Measurements from ENCODE around the gene PTPN4. TPM values are rescaled to one million over a fixed set of nuclear protein-coding genes. Genes with fewer than 3 reads are reported as not detected.

Gene PTPN4
- polyA plus RNA-seq, 3 donors: 5.5 to 6.7 (median 5.7) TPM

DNA sequence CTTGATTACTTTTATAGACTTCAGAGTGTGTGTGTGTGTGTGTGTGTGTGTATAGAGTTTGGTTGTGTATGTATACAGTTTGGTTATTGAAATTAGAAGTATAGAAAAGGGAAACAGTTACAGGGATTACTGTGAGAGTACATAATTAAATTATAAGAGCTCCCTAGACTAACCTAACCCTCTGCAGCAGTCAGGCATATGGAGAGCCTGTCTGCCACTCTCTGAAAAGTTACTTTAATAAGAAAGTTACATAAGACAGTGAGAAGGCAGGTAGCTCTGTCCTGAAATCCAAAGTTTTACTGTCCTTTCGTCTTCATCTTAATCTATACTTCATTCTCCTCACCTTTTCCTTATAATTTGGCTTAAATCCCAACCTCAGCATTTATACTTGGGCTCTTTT lies 181.7 kb downstream of the PTPN4 start:
- no peak for DNase-seq
- Histone ChIP-seq H4K20me1 (ENCODE audit: insufficient read depth, low read length) (no peaks in the 10 kb centered on the region), H3K4me2 (replicated peaks; ENCODE audit: extremely low read depth, low read length, poor library complexity, severe bottlenecking) (no peak overlapping the region), H3K9ac (ENCODE audit: insufficient read depth, low read length, poor library complexity, severe bottlenecking) (no peak overlapping the region), H3K4me1 (ENCODE audit: control insufficient read depth in 1 of 2, insufficient read depth in 2 of 2, low read length in 2 of 2) (no peaks in the 10 kb centered on the region), H3K9me3 (replicated peaks in 1 of 2; ENCODE audit: control insufficient read depth in 1 of 2, insufficient read depth in 1 of 2, low read length in 2 of 2) (no peaks in the 10 kb centered on the region), H3K4me3 (replicated peaks in 1 of 3; ENCODE audit: low read depth in 2 of 3, low read length in 3 of 3) (no peak overlapping the region), H2AFZ (ENCODE audit: insufficient read depth, low read depth, low read length, poor library complexity, severe bottlenecking) (no peak overlapping the region), H3K27ac (ENCODE audit: low read depth in 1 of 2, low read length in 2 of 2) (no peak overlapping the region), H3K79me2 (ENCODE audit: insufficient read depth, low read length) (no peaks in the 10 kb centered on the region), H3K27me3 (ENCODE audit: control insufficient read depth in 2 of 2, insufficient read depth in 2 of 2, low read length in 2 of 2) (no peaks in the 10 kb centered on the region), H3K36me3 (replicated peaks in 1 of 2; ENCODE audit: control insufficient read depth in 1 of 2, insufficient read depth in 2 of 2, low read length in 2 of 2) (no peaks in the 10 kb centered on the region)
- Mint-ChIP-seq H3K36me3 (peaks cover 10 to 15% of the 10 kb centered on the region in 2 donors), H3K9me3 (peaks cover 0 to 1% (median 0%) of the 10 kb centered on the region in 7 donors), H3K27me3 (ENCODE audit: low read depth in 3 of 3) (no peaks in the 10 kb centered on the region), H3K4me3 (no peak overlapping the region), H3K4me1 (no peaks in the 10 kb centered on the region), H3K27ac (no peak overlapping the region)
- no CpG with 5 or more reads among the region's 1 CpG for WGBS (ENCODE audit: insufficient coverage)
- TF ChIP-seq, protein P1, sequence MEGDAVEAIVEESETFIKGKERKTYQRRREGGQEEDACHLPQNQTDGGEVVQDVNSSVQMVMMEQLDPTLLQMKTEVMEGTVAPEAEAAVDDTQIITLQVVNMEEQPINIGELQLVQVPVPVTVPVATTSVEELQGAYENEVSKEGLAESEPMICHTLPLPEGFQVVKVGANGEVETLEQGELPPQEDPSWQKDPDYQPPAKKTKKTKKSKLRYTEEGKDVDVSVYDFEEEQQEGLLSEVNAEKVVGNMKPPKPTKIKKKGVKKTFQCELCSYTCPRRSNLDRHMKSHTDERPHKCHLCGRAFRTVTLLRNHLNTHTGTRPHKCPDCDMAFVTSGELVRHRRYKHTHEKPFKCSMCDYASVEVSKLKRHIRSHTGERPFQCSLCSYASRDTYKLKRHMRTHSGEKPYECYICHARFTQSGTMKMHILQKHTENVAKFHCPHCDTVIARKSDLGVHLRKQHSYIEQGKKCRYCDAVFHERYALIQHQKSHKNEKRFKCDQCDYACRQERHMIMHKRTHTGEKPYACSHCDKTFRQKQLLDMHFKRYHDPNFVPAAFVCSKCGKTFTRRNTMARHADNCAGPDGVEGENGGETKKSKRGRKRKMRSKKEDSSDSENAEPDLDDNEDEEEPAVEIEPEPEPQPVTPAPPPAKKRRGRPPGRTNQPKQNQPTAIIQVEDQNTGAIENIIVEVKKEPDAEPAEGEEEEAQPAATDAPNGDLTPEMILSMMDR (IDR thresholded peaks at IDR 0.05): no peak
- intact Hi-C loops (cut with micrococcal nuclease): no loop called here

DNA sequence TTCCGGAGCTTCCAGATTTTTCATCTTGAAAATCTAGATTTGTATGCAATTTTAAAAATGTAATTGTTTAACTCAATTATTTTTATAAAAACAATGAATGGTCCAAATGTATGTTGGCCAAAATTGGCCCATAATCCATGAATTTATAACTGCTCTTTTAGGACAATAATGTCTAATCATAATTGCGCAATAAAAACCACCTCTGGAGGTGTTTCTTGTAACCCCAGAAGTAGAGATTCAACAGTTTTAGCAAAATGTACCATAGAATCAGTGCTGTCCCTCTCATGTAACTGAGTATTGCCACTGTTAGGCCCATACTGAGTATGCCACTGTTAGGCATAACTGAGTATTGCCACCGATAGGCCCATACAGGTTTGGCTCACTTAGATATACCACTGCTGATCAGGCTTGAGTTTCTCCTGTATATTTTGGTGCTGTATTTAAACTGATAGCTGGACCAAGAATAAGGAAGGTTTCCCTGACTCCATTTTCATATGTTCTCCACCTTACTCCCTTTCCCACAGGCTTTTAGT lies 182.3 kb downstream of the PTPN4 start:
- Histone ChIP-seq H4K20me1 (ENCODE audit: insufficient read depth, low read length) (no peaks in the 10 kb centered on the region), H3K27me3 (ENCODE audit: control insufficient read depth in 2 of 2, insufficient read depth in 2 of 2, low read length in 2 of 2) (no peaks in the 10 kb centered on the region), H3K9ac (ENCODE audit: insufficient read depth, low read length, poor library complexity, severe bottlenecking) (no peak overlapping the region), H3K9me3 (replicated peaks in 1 of 2; ENCODE audit: control insufficient read depth in 1 of 2, insufficient read depth in 1 of 2, low read length in 2 of 2) (no peaks in the 10 kb centered on the region), H3K4me3 (replicated peaks in 1 of 3; ENCODE audit: low read depth in 2 of 3, low read length in 3 of 3) (no peak overlapping the region), H2AFZ (ENCODE audit: insufficient read depth, low read depth, low read length, poor library complexity, severe bottlenecking) (no peak overlapping the region), H3K36me3 (replicated peaks in 1 of 2; ENCODE audit: control insufficient read depth in 1 of 2, insufficient read depth in 2 of 2, low read length in 2 of 2) (no peaks in the 10 kb centered on the region), H3K4me1 (ENCODE audit: control insufficient read depth in 1 of 2, insufficient read depth in 2 of 2, low read length in 2 of 2) (no peaks in the 10 kb centered on the region), H3K27ac (ENCODE audit: low read depth in 1 of 2, low read length in 2 of 2) (no peak overlapping the region), H3K79me2 (ENCODE audit: insufficient read depth, low read length) (no peaks in the 10 kb centered on the region), H3K4me2 (replicated peaks; ENCODE audit: extremely low read depth, low read length, poor library complexity, severe bottlenecking) (no peak overlapping the region)
- Mint-ChIP-seq H3K9me3 (peaks cover 0 to 1% (median 0%) of the 10 kb centered on the region in 7 donors), H3K4me3 (no peak overlapping the region), H3K27ac (no peak overlapping the region), H3K36me3 (peaks cover 10 to 13% of the 10 kb centered on the region in 2 donors), H3K27me3 (ENCODE audit: low read depth in 3 of 3) (no peaks in the 10 kb centered on the region), H3K4me1 (no peaks in the 10 kb centered on the region)
- no peak for DNase-seq
- intact Hi-C loops (cut with micrococcal nuclease): no loop called here
- WGBS (ENCODE audit: insufficient coverage): no CpG with 5 or more reads among the region's 3 CpGs
- TF ChIP-seq, protein P1 (IDR thresholded peaks at IDR 0.05): no peak

All from CD14-positive monocyte (primary cell).